NCI-H1092 treated with DMSO at 0.1 percent for 48 hours (cell line): Measurements from ENCODE around the gene HSDL2.
"Not testable (repeated sequence)": the region's sequence is repeated elsewhere in the genome, so short reads cannot be mapped to it uniquely, and the experiment has no call there.

Source experiments
- DNase-seq: peaks from one replicate; lab custom pipeline; 2025; lab: John Stamatoyannopoulos, UW

Gene HSDL2

GRCh38 chr9:112500842-112501241 lies 120.9 kb downstream of the HSDL2 start:
- no peak for DNase-seq

- DNase-seq, result no peak
Measured at GRCh38 chr9:112501287-112501686, 121.4 kb downstream of the HSDL2 start.

- DNase-seq, result no peak
Measured at GRCh38 chr9:112502175-112502946, 122.5 kb downstream of the HSDL2 start.

GRCh38 chr9:112503170-112503569 lies 123.3 kb downstream of the HSDL2 start:
- no peak for DNase-seq

GRCh38 chr9:112505086-112505485 lies 125.2 kb downstream of the HSDL2 start:
- no peak for DNase-seq

- no peak for DNase-seq
Measured at GRCh38 chr9:112505607-112506006, 125.7 kb downstream of the HSDL2 start.

GRCh38 chr9:112506571-112506970 lies 126.7 kb downstream of the HSDL2 start:
- no peak for DNase-seq

- no peak for DNase-seq
Measured at GRCh38 chr9:112507001-112507680, 127.2 kb downstream of the HSDL2 start.

- no peak for DNase-seq
Measured at GRCh38 chr9:112508377-112508776, 128.5 kb downstream of the HSDL2 start.

GRCh38 chr9:112512377-112512776 lies 132.5 kb downstream of the HSDL2 start:
- DNase-seq, result not testable (repeated sequence)

- DNase-seq, result no peak
Measured at GRCh38 chr9:112516769-112517168, 136.9 kb downstream of the HSDL2 start.

GRCh38 chr9:112520069-112520468 lies 140.2 kb downstream of the HSDL2 start:
- no peak for DNase-seq

- no peak for DNase-seq
Measured at GRCh38 chr9:112520656-112521055, 140.7 kb downstream of the HSDL2 start.
